Adrenal gland (tissue), 5 donors: Measurements from ENCODE around the gene HEPHL1.

ENCODE experiments used
- POLR2A ChIP-seq, 2 donors: fragments of 450-650 bp; IDR thresholded peaks; one replicate each; pipeline ENCODE4 v1.6.1; 2017; ENCODE audit warnings: antibody characterized with exemption in 2 of 2, mild to moderate bottlenecking in 2 of 2, moderate library complexity in 1 of 2
- TF ChIP-seq, protein P1 (sequence below), 6 experiments: fragments of 450-650 bp in 4 of 6; fragments of 200-600 bp in 2 of 6; sonication (generic) in 1 of 6; IDR thresholded peaks; 1 replicate in 5 of 6; 2 replicates in 1 of 6; pipeline versions ENCODE4 v1.5.1 to v1.8.0; 2016 to 2021; ENCODE audit warnings: antibody characterized with exemption in 6 of 6, mild to moderate bottlenecking in 2 of 6, moderate library complexity in 1 of 6
- donor health status: DM: no; HTN: no; CAD: no.

DNA sequence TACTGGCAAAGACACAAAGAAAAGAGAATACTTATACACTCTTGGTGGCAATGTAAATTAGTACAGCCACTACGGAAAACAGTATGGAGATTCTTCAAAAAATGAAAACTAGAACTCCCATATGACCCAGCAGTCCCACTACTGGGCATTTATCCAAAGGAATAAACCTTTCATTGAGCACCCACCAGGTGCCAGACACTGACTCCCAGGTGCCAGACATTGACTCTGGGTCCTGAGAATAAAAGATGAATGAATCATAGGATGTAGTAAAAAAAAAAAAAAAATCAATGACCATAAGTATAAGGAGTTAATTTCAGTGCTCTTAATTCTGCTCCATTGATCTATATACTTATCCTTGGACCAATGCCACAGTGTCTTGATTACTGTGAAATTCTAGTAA is 28.2 kb downstream of the HEPHL1 start:
- TF ChIP-seq, protein P1, sequence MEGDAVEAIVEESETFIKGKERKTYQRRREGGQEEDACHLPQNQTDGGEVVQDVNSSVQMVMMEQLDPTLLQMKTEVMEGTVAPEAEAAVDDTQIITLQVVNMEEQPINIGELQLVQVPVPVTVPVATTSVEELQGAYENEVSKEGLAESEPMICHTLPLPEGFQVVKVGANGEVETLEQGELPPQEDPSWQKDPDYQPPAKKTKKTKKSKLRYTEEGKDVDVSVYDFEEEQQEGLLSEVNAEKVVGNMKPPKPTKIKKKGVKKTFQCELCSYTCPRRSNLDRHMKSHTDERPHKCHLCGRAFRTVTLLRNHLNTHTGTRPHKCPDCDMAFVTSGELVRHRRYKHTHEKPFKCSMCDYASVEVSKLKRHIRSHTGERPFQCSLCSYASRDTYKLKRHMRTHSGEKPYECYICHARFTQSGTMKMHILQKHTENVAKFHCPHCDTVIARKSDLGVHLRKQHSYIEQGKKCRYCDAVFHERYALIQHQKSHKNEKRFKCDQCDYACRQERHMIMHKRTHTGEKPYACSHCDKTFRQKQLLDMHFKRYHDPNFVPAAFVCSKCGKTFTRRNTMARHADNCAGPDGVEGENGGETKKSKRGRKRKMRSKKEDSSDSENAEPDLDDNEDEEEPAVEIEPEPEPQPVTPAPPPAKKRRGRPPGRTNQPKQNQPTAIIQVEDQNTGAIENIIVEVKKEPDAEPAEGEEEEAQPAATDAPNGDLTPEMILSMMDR (IDR thresholded peaks at IDR 0.05), result no peak
- no peak for TF ChIP-seq POLR2A (IDR thresholded peaks at IDR 0.05)
